Measurements from ENCODE around the gene FMO2.

- TF ChIP-seq, protein P1, sequence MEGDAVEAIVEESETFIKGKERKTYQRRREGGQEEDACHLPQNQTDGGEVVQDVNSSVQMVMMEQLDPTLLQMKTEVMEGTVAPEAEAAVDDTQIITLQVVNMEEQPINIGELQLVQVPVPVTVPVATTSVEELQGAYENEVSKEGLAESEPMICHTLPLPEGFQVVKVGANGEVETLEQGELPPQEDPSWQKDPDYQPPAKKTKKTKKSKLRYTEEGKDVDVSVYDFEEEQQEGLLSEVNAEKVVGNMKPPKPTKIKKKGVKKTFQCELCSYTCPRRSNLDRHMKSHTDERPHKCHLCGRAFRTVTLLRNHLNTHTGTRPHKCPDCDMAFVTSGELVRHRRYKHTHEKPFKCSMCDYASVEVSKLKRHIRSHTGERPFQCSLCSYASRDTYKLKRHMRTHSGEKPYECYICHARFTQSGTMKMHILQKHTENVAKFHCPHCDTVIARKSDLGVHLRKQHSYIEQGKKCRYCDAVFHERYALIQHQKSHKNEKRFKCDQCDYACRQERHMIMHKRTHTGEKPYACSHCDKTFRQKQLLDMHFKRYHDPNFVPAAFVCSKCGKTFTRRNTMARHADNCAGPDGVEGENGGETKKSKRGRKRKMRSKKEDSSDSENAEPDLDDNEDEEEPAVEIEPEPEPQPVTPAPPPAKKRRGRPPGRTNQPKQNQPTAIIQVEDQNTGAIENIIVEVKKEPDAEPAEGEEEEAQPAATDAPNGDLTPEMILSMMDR (IDR thresholded peaks at IDR 0.05; ENCODE audit: low read depth, low read length, poor library complexity, severe bottlenecking) = no peak
- no peak for TF ChIP-seq EZH2phosphoT487 (IDR thresholded peaks at IDR 0.05; ENCODE audit: borderline replicate concordance, low read length)
Observed at GRCh38 chr1:171172471-171172870, 12.6 kb upstream of the FMO2 start.
